Hematopoietic multipotent progenitor cell treated with erythropoietin and hydrocortisone succinate and interleukin-3 and kit ligand, for 8 days (in vitro differentiated cells): ENCODE data around the gene EPHB1.

ENCODE experiments used
- DNase-seq: peaks from one replicate; pipeline ENCODE4 v3.0.0-alpha.2; 2015

Gene EPHB1

GRCh38 chr3:135292162-135292561 lies 497.1 kb downstream of the EPHB1 start:
- DNase-seq: no peak

- DNase-seq: no peak
These were observed 506.6 kb downstream of the EPHB1 start for GRCh38 chr3:135301670-135302069.

GRCh38 chr3:135304378-135304777 lies 509.3 kb downstream of the EPHB1 start:
- no peak for DNase-seq
